GM12878 (cell line): ENCODE results near the gene GPC6.

ENCODE experiments used
- CREB1 ChIP-seq: IDR thresholded peaks from 2 replicates; pipeline ENCODE4 v1.6.1; 2012; ENCODE audit warnings: low read depth, mild to moderate bottlenecking, inconsistent platforms
- CTCF ChIP-seq, 3 experiments: IDR thresholded peaks in 2 of 3; conservative IDR thresholded peaks in 1 of 3; 2 replicates each; pipeline ENCODE4 v1.5.1; 2011; ENCODE audit warnings: low read depth in 3 of 3, low read length in 3 of 3, mild to moderate bottlenecking in 3 of 3, control low read depth in 2 of 3, moderate library complexity in 2 of 3, inconsistent platforms in 1 of 3, mixed read lengths in 1 of 3; ENCODE audit not compliant: control insufficient read depth in 2 of 3, insufficient read depth in 1 of 3; ENCODE audit errors: extremely low read depth in 1 of 3
- ETV6 ChIP-seq, 2 experiments: fragments of 450-650 bp in 1 of 2; IDR thresholded peaks in 1 of 2; conservative IDR thresholded peaks in 1 of 2; 2 replicates each; pipeline ENCODE4 v1.6.1; 2014; ENCODE audit warnings: antibody characterized with exemption in 1 of 2, borderline replicate concordance in 1 of 2, low read depth in 1 of 2, mild to moderate bottlenecking in 1 of 2, moderate library complexity in 1 of 2
- MXI1 ChIP-seq: fragments of 150-350 bp; IDR thresholded peaks from 2 replicates; pipeline ENCODE4 v1.6.1; 2011; ENCODE audit warnings: low read depth, mild to moderate bottlenecking, inconsistent platforms, low read length, improper control_type of control experiment
- STAT1 ChIP-seq: fragments of 450-650 bp; conservative IDR thresholded peaks from 2 replicates; pipeline ENCODE4 v1.6.1; 2014; ENCODE audit warnings: antibody characterized with exemption, mild to moderate bottlenecking
- TARDBP ChIP-seq: IDR thresholded peaks from 2 replicates; pipeline ENCODE4 v1.6.1; 2016; ENCODE audit warnings: borderline replicate concordance
- ZBTB11 ChIP-seq: fragments of 450-650 bp; formaldehyde crosslinking; IDR thresholded peaks from 2 replicates; pipeline ENCODE4 v1.5.0; 2022; ENCODE audit warnings: mild to moderate bottlenecking, missing genetic modification characterization
- ZNF274 ChIP-seq: IDR thresholded peaks from one replicate; pipeline ENCODE4 v1.8.0; 2011; ENCODE audit not compliant: insufficient read length, insufficient read depth

- TF ChIP-seq CTCF (IDR thresholded peaks at IDR 0.05 in 2 of 3, conservative IDR thresholded peaks at IDR 0.05 in 1 of 3; ENCODE audit: control insufficient read depth in 2 of 3, extremely low read depth in 1 of 3, insufficient read depth in 1 of 3, low read depth in 3 of 3, low read length in 3 of 3) (no peak), ZNF274 (no peak), MXI1 (no peak), TARDBP (no peak), STAT1 (no peak), ETV6 (conservative IDR thresholded peaks at IDR 0.05 in 1 of 2, IDR thresholded peaks at IDR 0.05 in 1 of 2; ENCODE audit: borderline replicate concordance in 1 of 2, low read depth in 1 of 2) (no peak), ZBTB11 (CRISPR knock-in tag) (no peak), CREB1 (no peak)
Observed at GRCh38 chr13:93963266-93964145, 736.9 kb downstream of the GPC6 start.
